GM12878 (cell line): ENCODE results near the gene NRTN. TPM values are rescaled to one million over a fixed set of nuclear protein-coding genes. Genes with fewer than 3 reads are reported as not detected.

ENCODE experiments used
- ATAC-seq: fragments of 200-7000 bp; cut with Tn5 transposase; 3 replicates; pipeline ENCODE4 v1.9.1; 2020; ENCODE audit warnings: mild to moderate bottlenecking, moderate library complexity
- BruUV-seq: library from RNA; stranded (reverse); fragments of 400-500 nt; replicated peaks from 2 replicates; lab custom pipeline; 2021; lab: Mats Ljungman, UMichigan
- CTCF ChIA-PET: fragments of 300-600 bp; sonication (Branson Sonifier 250); formaldehyde crosslinking; extraction: SDS; loops from one replicate; lab custom pipeline; 2021; ENCODE audit warnings: inconsistent platforms; lab: Yijun Ruan, JAX
- POLR2A ChIA-PET: fragments of 350-600 bp; formaldehyde crosslinking; extraction: SDS; loops from one replicate; lab custom pipeline; 2021; ENCODE audit warnings: inconsistent platforms; lab: Charles Lee
- RAD21 ChIA-PET: fragments of 300-600 bp; sonication (Branson Sonifier 250); formaldehyde crosslinking; loops from one replicate; lab custom pipeline; 2023; ENCODE audit warnings: antibody characterized with exemption; ENCODE audit not compliant: unreplicated experiment; lab: Charles Lee
- SMC1A ChIA-PET: fragments of 300-600 bp; sonication (Branson Sonifier 250); formaldehyde crosslinking; loops from one replicate; lab custom pipeline; 2023; ENCODE audit not compliant: unreplicated experiment, uncharacterized antibody; lab: Charles Lee
- DNase-seq: peaks from one replicate; pipeline ENCODE4 v3.0.0-alpha.2; 2011; ENCODE audit warnings: low read depth, low spot score
- FAIRE-seq: peaks from 3 replicates; lab custom pipeline; 2011; peaks lifted over from hg19 to GRCh38; lab: Jason Lieb, UNC
- H2AFZ ChIP-seq: 2 replicates; pipeline ENCODE4 v1.6.0; 2011; ENCODE audit warnings: low read depth, low read length, control low read depth; ENCODE audit not compliant: control insufficient read depth
- H3K27ac ChIP-seq: 2 replicates; pipeline ENCODE4 v1.5.1; 2011; ENCODE audit warnings: control low read depth; ENCODE audit not compliant: control insufficient read depth, insufficient read depth
- H3K27me3 ChIP-seq, 2 experiments: replicated peaks in 1 of 2; 2 replicates each; pipeline versions ENCODE4 v1.6.0 to v1.6.1; 2011; ENCODE audit warnings: low read length in 1 of 2; ENCODE audit not compliant: control insufficient read depth in 2 of 2, insufficient read depth in 2 of 2
- H3K36me3 ChIP-seq, 2 experiments: 2 replicates each; pipeline ENCODE4 v1.5.1; 2011; ENCODE audit warnings: low read length in 1 of 2; ENCODE audit not compliant: control insufficient read depth in 2 of 2, insufficient read depth in 2 of 2
- H3K4me1 ChIP-seq: 2 replicates; pipeline ENCODE4 v1.6.1; 2011; ENCODE audit warnings: mild to moderate bottlenecking, low read length, moderate library complexity, mixed read lengths; ENCODE audit not compliant: control insufficient read depth, insufficient read depth
- H3K4me2 ChIP-seq: 2 replicates; pipeline ENCODE4 v1.6.0; 2011; ENCODE audit warnings: control low read depth; ENCODE audit not compliant: control insufficient read depth, insufficient read depth
- H3K4me3 ChIP-seq: fragments of 200-600 bp; sonication (generic); 2 replicates; pipeline ENCODE4 v1.5.1; 2016
- H3K79me2 ChIP-seq: 2 replicates; pipeline ENCODE4 v1.6.0; 2011; ENCODE audit warnings: low read length; ENCODE audit not compliant: control insufficient read depth, insufficient read depth
- H3K9ac ChIP-seq: 2 replicates; pipeline ENCODE4 v1.8.0; 2011; ENCODE audit warnings: low read length, control low read depth, mixed read lengths; ENCODE audit not compliant: control insufficient read depth, insufficient read depth
- H3K9me3 ChIP-seq: replicated peaks from 3 replicates; pipeline ENCODE4 v1.5.1; 2011; ENCODE audit warnings: mild to moderate bottlenecking, low read length; ENCODE audit not compliant: control insufficient read depth, insufficient read depth
- H4K20me1 ChIP-seq: 2 replicates; pipeline ENCODE4 v1.6.0; 2011; ENCODE audit not compliant: control insufficient read depth, insufficient read depth
- EGR1 ChIP-seq, 2 experiments: IDR thresholded peaks; 1 replicate in 1 of 2; 2 replicates in 1 of 2; pipeline ENCODE4 v1.6.1; 2011 to 2012; ENCODE audit warnings: low read depth in 2 of 2, low read length in 2 of 2, borderline replicate concordance in 1 of 2, mild to moderate bottlenecking in 1 of 2, moderate library complexity in 1 of 2
- EZH2 ChIP-seq: IDR thresholded peaks from 2 replicates; pipeline ENCODE4 v1.6.1; 2012; ENCODE audit warnings: low read depth, mild to moderate bottlenecking, control low read depth, inconsistent platforms, low read length, borderline replicate concordance; ENCODE audit not compliant: control insufficient read depth
- IRF5 ChIP-seq: fragments of 450-650 bp; IDR thresholded peaks from 2 replicates; pipeline ENCODE4 v1.6.1; 2017; ENCODE audit warnings: borderline replicate concordance
- SIN3A ChIP-seq: IDR thresholded peaks from 2 replicates; pipeline ENCODE4 v1.6.1; 2012; ENCODE audit warnings: low read depth, low read length, improper control_type of control experiment
- TARDBP ChIP-seq: IDR thresholded peaks from 2 replicates; pipeline ENCODE4 v1.6.1; 2016; ENCODE audit warnings: borderline replicate concordance
- ZNF217 ChIP-seq: fragments of 450-650 bp; IDR thresholded peaks from 2 replicates; pipeline ENCODE4 v1.6.1; 2017; ENCODE audit warnings: antibody characterized with exemption, mild to moderate bottlenecking
- WGBS: methylation state at CpG from one replicate; pipeline ENCODE4 v1.1.6; 2016; ENCODE audit warnings: low lambda C conversion rate; ENCODE audit not compliant: insufficient replicate concordance, insufficient coverage; ENCODE audit errors: missing lambda C conversion rate; 5-methylcytosine and 5-hydroxymethylcytosine counted together
- in situ Hi-C: fragments of 300-500 bp; cut with MboI; formaldehyde crosslinking; loops from 9 replicates; pipeline ENCODE4 v1.14.3; 2018; ENCODE audit warnings: mixed read lengths
- intact Hi-C: fragments of 100-400 bp; cut with micrococcal nuclease; formaldehyde crosslinking; loops from one replicate; pipeline ENCODE4 v1.14.2; 2022; ENCODE audit not compliant: unreplicated experiment
- polyA plus RNA-seq, 11 experiments: library from polyadenylated mRNA; depleted of rRNA in 4 of 11; unstranded in 6 of 11; stranded (reverse) in 5 of 11; fragments of >200 nt; fragmentation: Nextera tagmentation in 4 of 11; fragmentation: Illumina TruSeq in 1 of 11; extraction: Ambion mirVana in 4 of 11; extraction: Trizol in 1 of 11; gene quantifications; 1 replicate in 1 of 11; 2 replicates in 10 of 11; pipeline versions ENCODE4 v1.2.1 to v1.2.3, GENCODE V29; 2011 to 2016; ENCODE audit warnings: inconsistent platforms in 2 of 11, missing spikeins in 2 of 11, low read depth in 1 of 11
- total RNA-seq, 4 experiments: library from RNA; depleted of rRNA in 3 of 4; stranded (reverse); fragments of >200 nt in 3 of 4; fragmentation: Illumina TruSeq in 1 of 4; extraction: Trizol in 1 of 4; gene quantifications; 2 replicates each; pipeline versions ENCODE4 v1.2.1 to v1.2.3, GENCODE V29; 2013 to 2021

NRTN gene
- total and polyA plus RNA-seq, 10 of the 15 experiments (the other 5 are each of a cell fraction or from before 2014, with no cell fraction given), result not detected

- CTCF ChIA-PET, result interaction anchor here (1.1 kb wide), 1 partner anchor 21 kb away, joined by 4 read pairs; no protein-coding TSS in a partner anchor
- in situ Hi-C loops, result no loop called here
- no peak for ATAC-seq
- no peaks in the 10 kb centered on the region for H3K79me2 ChIP-seq
- SMC1A ChIA-PET, result no interaction called here
- no peak for TF ChIP-seq SIN3A
- no peak for TF ChIP-seq TARDBP
- TF ChIP-seq IRF5, result no peak
- TF ChIP-seq ZNF217, result no peak
- no peak for TF ChIP-seq EGR1 (IDR thresholded peaks at IDR 0.05; ENCODE audit: borderline replicate concordance in 1 of 2, low read depth in 2 of 2, low read length in 2 of 2)
- TF ChIP-seq EZH2, result no peak
- TF ChIP-seq, all 136 proteins: peak for 0
- Histone ChIP-seq H3K9me3 (no peaks in the 10 kb centered on the region), H4K20me1 (no peaks in the 10 kb centered on the region), H3K27ac (no peak overlapping the region), H3K4me1 (peaks cover 24% of the 10 kb centered on the region), H3K27me3 (peaks cover 0 to 4% of the 10 kb centered on the region in 2 experiments; a peak in 2 of 4 replicates), H2AFZ (no peak overlapping the region), H3K9ac (no peak overlapping the region), H3K4me2 (no peak overlapping the region), H3K4me3 (no peak overlapping the region), H3K36me3 (no peaks in the 10 kb centered on the region)
- FAIRE-seq (no peak), DNase-seq (no peak)
- POLR2A ChIA-PET, result no interaction called here
- RAD21 ChIA-PET, result no interaction called here
- 88% methylated on average over 15 of the region's 21 CpGs for whole genome bisulfite sequencing
- intact Hi-C loops, result no loop called here
- no TSS peak for BruUV-seq
Measured at GRCh38 chr19:5825178-5825577, 20.3 kb downstream of the NRTN start.
